HCT116 (cell line): Measurements from ENCODE around the gene KIR2DL1.
"Not testable (repeated sequence)": the region's sequence is repeated elsewhere in the genome, so short reads cannot be mapped to it uniquely, and the experiment has no call there.

Experiments used
- EGR1 ChIP-seq: IDR thresholded peaks from 2 replicates; pipeline ENCODE4 v1.6.1; 2012; ENCODE audit warnings: low read depth
- EZH2 ChIP-seq: fragments of 200-600 bp; sonication (generic); IDR thresholded peaks from 2 replicates; pipeline ENCODE4 v1.6.1; 2017; ENCODE audit warnings: antibody characterized with exemption, mixed run types
- MAX ChIP-seq: IDR thresholded peaks from 2 replicates; pipeline ENCODE4 v1.6.1; 2012
- POLR2A ChIP-seq: IDR thresholded peaks from 2 replicates; pipeline ENCODE4 v1.7.0; 2011; ENCODE audit warnings: borderline replicate concordance; ENCODE audit not compliant: insufficient read depth, insufficient read length; ENCODE audit errors: extremely low read depth
- ZNF274 ChIP-seq: fragments of 200-500 bp; sonication (Bioruptor generic); IDR thresholded peaks from 2 replicates; pipeline ENCODE4 v1.6.1; 2014; ENCODE audit warnings: mild to moderate bottlenecking, low read depth, low read length, inconsistent platforms
- TF ChIP-seq, protein P1 (sequence below), 3 experiments: fragments of 200-600 bp in 1 of 3; sonication (generic) in 1 of 3; IDR thresholded peaks in 2 of 3; conservative IDR thresholded peaks in 1 of 3; 2 replicates each; pipeline ENCODE4 v1.5.1; 2012 to 2017; ENCODE audit warnings: low read depth in 2 of 3, low read length in 2 of 3, antibody characterized with exemption in 1 of 3, borderline replicate concordance in 1 of 3, control low read depth in 1 of 3, mild to moderate bottlenecking in 1 of 3, mixed read lengths in 1 of 3, mixed run types in 1 of 3, moderate library complexity in 1 of 3; ENCODE audit not compliant: insufficient read depth in 1 of 3

DNA sequence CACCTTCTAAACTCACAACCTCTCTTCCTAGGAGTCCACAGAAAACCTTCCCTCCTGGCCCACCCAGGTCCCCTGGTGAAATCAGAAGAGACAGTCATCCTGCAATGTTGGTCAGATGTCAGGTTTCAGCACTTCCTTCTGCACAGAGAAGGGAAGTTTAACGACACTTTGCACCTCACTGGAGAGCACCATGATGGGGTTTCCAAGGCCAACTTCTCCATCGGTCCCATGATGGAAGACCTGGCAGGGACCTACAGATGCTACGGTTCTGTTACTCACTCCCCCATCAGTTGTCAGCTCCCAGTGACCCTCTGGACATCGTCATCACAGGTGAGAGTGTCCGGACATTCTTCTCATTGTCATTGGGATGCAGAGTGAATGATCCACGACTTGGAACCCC, 11.0 kb upstream of the KIR2DL1 start:
- TF ChIP-seq, protein P1, sequence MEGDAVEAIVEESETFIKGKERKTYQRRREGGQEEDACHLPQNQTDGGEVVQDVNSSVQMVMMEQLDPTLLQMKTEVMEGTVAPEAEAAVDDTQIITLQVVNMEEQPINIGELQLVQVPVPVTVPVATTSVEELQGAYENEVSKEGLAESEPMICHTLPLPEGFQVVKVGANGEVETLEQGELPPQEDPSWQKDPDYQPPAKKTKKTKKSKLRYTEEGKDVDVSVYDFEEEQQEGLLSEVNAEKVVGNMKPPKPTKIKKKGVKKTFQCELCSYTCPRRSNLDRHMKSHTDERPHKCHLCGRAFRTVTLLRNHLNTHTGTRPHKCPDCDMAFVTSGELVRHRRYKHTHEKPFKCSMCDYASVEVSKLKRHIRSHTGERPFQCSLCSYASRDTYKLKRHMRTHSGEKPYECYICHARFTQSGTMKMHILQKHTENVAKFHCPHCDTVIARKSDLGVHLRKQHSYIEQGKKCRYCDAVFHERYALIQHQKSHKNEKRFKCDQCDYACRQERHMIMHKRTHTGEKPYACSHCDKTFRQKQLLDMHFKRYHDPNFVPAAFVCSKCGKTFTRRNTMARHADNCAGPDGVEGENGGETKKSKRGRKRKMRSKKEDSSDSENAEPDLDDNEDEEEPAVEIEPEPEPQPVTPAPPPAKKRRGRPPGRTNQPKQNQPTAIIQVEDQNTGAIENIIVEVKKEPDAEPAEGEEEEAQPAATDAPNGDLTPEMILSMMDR (IDR thresholded peaks at IDR 0.05 in 2 of 3, conservative IDR thresholded peaks at IDR 0.05 in 1 of 3; ENCODE audit: borderline replicate concordance in 1 of 3, insufficient read depth in 1 of 3, low read depth in 2 of 3, low read length in 2 of 3), result not testable (repeated sequence)
- TF ChIP-seq ZNF274, POLR2A, MAX, EGR1, EZH2: not testable (repeated sequence)
